Activated CD4-positive, alpha-beta T cell treated with anti-CD3 and anti-CD28 coated beads for 36 hours (primary cell): ENCODE results near the gene ACTN4. TPM values are rescaled to one million over a fixed set of nuclear protein-coding genes. Genes with fewer than 3 reads are reported as not detected.
"Not testable (repeated sequence)": the region's sequence is repeated elsewhere in the genome, so short reads cannot be mapped to it uniquely, and the experiment has no call there.

ENCODE experiments used
- ATAC-seq: fragments of 200-7000 bp; cut with Tn5 transposase; one replicate; pipeline ENCODE4 v1.10.0; 2021; ENCODE audit warnings: mild to moderate bottlenecking, moderate library complexity
- CTCF ChIA-PET: fragments of 350-600 bp; sonication (Branson Sonifier 250); formaldehyde crosslinking; loops from one replicate; lab custom pipeline; 2021; ENCODE audit warnings: antibody characterized with exemption; lab: Charles Lee
- POLR2A ChIA-PET: fragments of 350-600 bp; sonication (Branson Sonifier 250); formaldehyde crosslinking; loops from one replicate; lab custom pipeline; 2021; ENCODE audit warnings: antibody characterized with exemption, inconsistent platforms; lab: Charles Lee
- DNase-seq: peaks from one replicate; pipeline ENCODE4 v3.0.0-alpha.2; 2020
- H3K27ac Mint-ChIP-seq: one replicate; pipeline ENCODE4 v1.8.0; 2021; ENCODE audit warnings: mixed read lengths
- H3K27me3 Mint-ChIP-seq: one replicate; pipeline ENCODE4 v1.8.0; 2021; ENCODE audit warnings: mixed read lengths
- H3K36me3 Mint-ChIP-seq: one replicate; pipeline ENCODE4 v1.8.0; 2021; ENCODE audit warnings: low read depth, mixed read lengths
- H3K4me1 Mint-ChIP-seq: one replicate; pipeline ENCODE4 v1.8.0; 2021; ENCODE audit warnings: mixed read lengths
- H3K4me3 Mint-ChIP-seq: one replicate; pipeline ENCODE4 v1.8.0; 2021; ENCODE audit warnings: mild to moderate bottlenecking, moderate library complexity, mixed read lengths
- H3K9me3 Mint-ChIP-seq: one replicate; pipeline ENCODE4 v1.8.0; 2021; ENCODE audit warnings: low read depth, mixed read lengths
- intact Hi-C, 2 experiments: fragments of 100-400 bp; cut with DNase I in 1 of 2; cut with micrococcal nuclease in 1 of 2; formaldehyde crosslinking; loops; one replicate each; pipeline versions ENCODE4 v1.14.2 to v1.15.1; 2022 to 2024; cut with DNase I, micrococcal nuclease
- total RNA-seq, 2 experiments: library from RNA; stranded (reverse); gene quantifications; one replicate each; pipeline ENCODE4 v1.2.3, GENCODE V29; 2021

Gene ACTN4
- 100 to 1,000 TPM; 181 to 182 TPM for total RNA-seq

DNA sequence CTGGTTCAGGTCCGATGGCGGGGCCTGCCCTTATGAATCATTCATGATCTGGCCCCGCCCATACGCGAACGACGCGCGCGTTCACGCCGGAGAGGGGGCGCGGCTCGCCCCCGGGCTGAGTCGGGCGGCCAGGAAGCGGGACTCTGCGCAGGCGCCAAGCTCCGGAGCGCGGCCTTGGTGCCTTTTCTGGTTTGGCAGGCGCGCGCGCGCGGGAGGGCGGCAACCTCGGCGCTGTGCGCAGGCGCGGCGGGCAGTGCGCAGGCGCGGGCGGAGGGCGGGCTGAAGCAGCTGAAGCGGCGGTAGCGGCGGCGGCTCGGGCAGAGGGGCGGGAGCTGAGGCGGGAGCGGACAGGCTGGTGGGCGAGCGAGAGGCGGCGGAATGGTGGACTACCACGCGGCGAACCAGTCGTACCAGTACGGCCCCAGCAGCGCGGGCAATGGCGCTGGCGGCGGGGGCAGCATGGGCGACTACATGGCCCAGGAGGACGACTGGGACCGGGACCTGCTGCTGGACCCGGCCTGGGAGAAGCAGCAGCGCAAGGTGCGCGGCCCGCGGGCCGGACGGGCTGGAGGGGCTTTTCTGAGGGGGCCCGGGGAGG lies at the start of gene ACTN4:
Gene ACTN4 (plus strand): TSS at position 282 of the 598 bp plus-strand sequence. CDS start 97 bp downstream, at position 379.
- intact Hi-C loops, result loop anchor here (1.0 to 5.0 kb wide), 13 partner anchors 8 to 740 kb away; partner anchors contain the start of genes ECH1 (in 1 of the 2), EIF3K (in 1 of the 2), HNRNPL (in 1 of the 2) and MRPS12 (in 1 of the 2)
- Mint-ChIP-seq H3K4me3 (peak within 1 kb of the TSS; percentile 98), H3K36me3 (peaks cover 8% of the 10 kb centered on the region), H3K4me1 (peaks cover 39% of the 10 kb centered on the region), H3K9me3 (no peaks in the 10 kb centered on the region), H3K27ac (peak within 1 kb of the TSS; percentile 81), H3K27me3 (peaks cover 10% of the 10 kb centered on the region)
- ChIA-PET CTCF (interaction anchor here (0.5 to 2.5 kb wide), 13 partner anchors 9 to 462 kb away, joined by 3 to 12 read pairs (median 4); partner anchors contain the start of genes EIF3K, FAM98C, MRPS12 and SARS2), POLR2A (interaction anchor here (0.6 to 1.3 kb wide), 7 partner anchors 9 to 202 kb away, joined by 3 to 12 read pairs (median 5); partner anchors contain the start of gene EIF3K)
- ATAC-seq (peak; percentile 92), DNase-seq (peak; percentile 100)

- Mint-ChIP-seq H3K36me3 (peaks cover 41% of the 10 kb centered on the region), H3K4me1 (no peaks in the 10 kb centered on the region), H3K9me3 (no peaks in the 10 kb centered on the region), H3K4me3 (no peak overlapping the region), H3K27me3 (no peaks in the 10 kb centered on the region), H3K27ac (no peak overlapping the region)
- ChIA-PET CTCF (no interaction called here), POLR2A (no interaction called here)
- DNase-seq (no peak), ATAC-seq (no peak)
- intact Hi-C loops, result no loop called here
Measured at GRCh38 chr19:38599722-38600121, 47.7 kb upstream of the ACTN4 start.

- H3K4me3 Mint-ChIP-seq, DNase-seq, H3K27me3 Mint-ChIP-seq, CTCF ChIA-PET, intact Hi-C loops, POLR2A ChIA-PET, H3K4me1 Mint-ChIP-seq, H3K27ac Mint-ChIP-seq, H3K9me3 Mint-ChIP-seq, ATAC-seq: not testable (repeated sequence)
- peaks cover 31% of the 10 kb centered on the region for H3K36me3 Mint-ChIP-seq
Measured at GRCh38 chr19:38602856-38603255, 44.6 kb upstream of the ACTN4 start.

GRCh38 chr19:38606131-38606530 lies 41.3 kb upstream of the ACTN4 start:
- Mint-ChIP-seq H3K4me3 (no peak overlapping the region), H3K4me1 (no peaks in the 10 kb centered on the region), H3K36me3 (peaks cover 39% of the 10 kb centered on the region), H3K27me3 (no peaks in the 10 kb centered on the region), H3K27ac (no peak overlapping the region), H3K9me3 (no peaks in the 10 kb centered on the region)
- intact Hi-C loops, result no loop called here
- ChIA-PET POLR2A (no interaction called here), CTCF (no interaction called here)
- DNase-seq (no peak), ATAC-seq (no peak)

- ChIA-PET POLR2A (no interaction called here), CTCF (no interaction called here)
- Mint-ChIP-seq H3K4me1 (peaks cover 39% of the 10 kb centered on the region), H3K4me3 (no peak overlapping the region), H3K27me3 (no peaks in the 10 kb centered on the region), H3K9me3 (no peaks in the 10 kb centered on the region), H3K27ac (no peak overlapping the region), H3K36me3 (peaks cover 43% of the 10 kb centered on the region)
- ATAC-seq (no peak), DNase-seq (no peak)
- intact Hi-C loops, result no loop called here
Measured at GRCh38 chr19:38614289-38614688, 33.2 kb upstream of the ACTN4 start.

DNA sequence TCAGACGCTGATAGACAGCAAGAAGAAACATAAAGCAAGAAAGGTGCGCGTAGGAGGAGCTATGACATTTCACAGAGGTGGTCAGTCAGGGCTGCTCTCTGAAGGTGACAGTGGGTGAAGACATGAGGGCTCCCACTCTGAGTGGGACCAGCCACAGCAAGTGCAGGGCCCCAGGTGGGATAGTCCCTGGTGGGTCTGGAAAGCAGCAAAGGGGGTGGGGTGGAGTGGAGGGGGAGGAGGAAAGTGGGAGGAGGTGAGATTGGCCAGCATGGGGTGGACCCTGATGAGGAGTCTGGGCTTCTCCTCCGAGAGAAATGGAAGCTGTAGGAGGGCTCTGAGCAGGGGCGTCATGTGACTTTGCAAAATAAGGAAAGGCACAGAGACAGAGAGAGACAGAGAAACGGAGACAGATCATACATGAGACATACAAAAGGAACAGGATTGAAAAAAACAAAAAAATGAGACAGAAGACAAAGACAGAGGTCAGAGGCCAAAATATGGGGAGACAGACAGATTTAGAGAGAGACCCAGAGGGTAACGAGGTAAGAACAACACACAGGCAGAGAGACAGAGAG lies 32.4 kb upstream of the ACTN4 start:
- ChIA-PET CTCF (interaction anchor here (0.6 kb wide), 1 partner anchor 56 kb away, joined by 3 read pairs; no protein-coding TSS in a partner anchor), POLR2A (interaction anchor here (0.6 kb wide), 1 partner anchor 54 kb away, joined by 3 read pairs; no protein-coding TSS in a partner anchor)
- ATAC-seq (no peak), DNase-seq (no peak)
- H3K36me3 Mint-ChIP-seq, result peaks cover 40% of the 10 kb centered on the region
- peaks cover 45% of the 10 kb centered on the region for H3K4me1 Mint-ChIP-seq
- H3K27ac Mint-ChIP-seq, result peak overlapping the region; percentile 55
- intact Hi-C loops, result loop anchor here (5.0 kb wide), 3 partner anchors 198 to 228 kb away; partner anchors contain the start of genes FAM98C (in 1 of the 2), GGN (in 1 of the 2) and SPRED3 (in 1 of the 2)
- no peaks in the 10 kb centered on the region for H3K27me3 Mint-ChIP-seq
- H3K9me3 Mint-ChIP-seq, result no peaks in the 10 kb centered on the region
- peak overlapping the region; percentile 23 for H3K4me3 Mint-ChIP-seq

DNA sequence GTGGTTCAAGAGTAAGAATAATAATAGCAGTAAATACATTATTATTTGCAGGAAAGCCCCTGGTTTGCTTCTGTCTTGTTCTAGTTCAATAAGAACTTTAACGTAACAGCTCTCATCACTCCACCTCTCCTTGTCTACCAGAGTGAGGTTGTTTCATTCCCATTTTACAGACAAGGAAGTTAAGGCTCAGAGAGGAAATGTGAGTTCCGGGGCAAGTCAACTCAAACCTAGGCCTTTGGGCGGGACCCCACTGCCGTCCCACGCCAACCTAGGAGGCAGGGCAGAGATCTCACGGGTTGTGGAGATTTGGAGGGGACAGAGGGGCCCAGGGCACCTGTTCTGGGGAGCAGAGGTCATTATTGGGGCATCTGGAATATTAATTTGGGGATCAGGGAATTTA lies 31.2 kb upstream of the ACTN4 start:
- ATAC-seq (no peak), DNase-seq (no peak)
- ChIA-PET CTCF (interaction anchor here (0.7 kb wide), 1 partner anchor 18 kb away, joined by 3 read pairs; no protein-coding TSS in a partner anchor), POLR2A (no interaction called here)
- Mint-ChIP-seq H3K4me1 (peaks cover 49% of the 10 kb centered on the region), H3K36me3 (peaks cover 37% of the 10 kb centered on the region), H3K27me3 (no peaks in the 10 kb centered on the region), H3K9me3 (no peaks in the 10 kb centered on the region), H3K27ac (peak overlapping the region; percentile 99), H3K4me3 (peak overlapping the region; percentile 100)
- intact Hi-C loops, result loop anchor here (5.0 kb wide), 3 partner anchors 199 to 229 kb away; partner anchors contain the start of genes FAM98C (in 1 of the 2), GGN (in 1 of the 2) and SPRED3 (in 1 of the 2)

DNA sequence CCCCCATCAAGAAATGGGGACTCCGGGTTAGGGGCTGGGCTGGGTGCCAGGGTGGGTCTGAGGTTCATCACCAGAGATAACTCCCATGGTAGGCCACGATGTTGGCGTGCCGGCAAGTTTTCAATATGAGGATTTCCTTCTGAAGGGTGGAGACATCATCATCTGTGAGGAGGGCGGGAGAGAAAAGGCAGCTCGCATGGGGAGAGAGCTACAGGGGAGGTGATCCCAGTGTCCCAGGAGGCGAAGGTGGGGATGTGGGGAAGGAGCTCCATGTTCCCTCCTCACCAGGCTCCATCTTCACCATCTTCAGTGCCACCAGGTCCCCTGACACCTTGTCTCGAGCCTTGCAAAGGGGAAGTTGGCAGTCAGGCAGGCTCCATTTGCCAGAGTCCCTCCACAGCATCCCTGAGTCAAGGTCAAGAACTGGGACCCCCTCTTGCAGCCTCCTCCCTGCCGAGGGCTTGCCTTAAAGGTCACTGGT lies 30.1 kb upstream of the ACTN4 start:
- ChIA-PET POLR2A (no interaction called here), CTCF (interaction anchor here (0.7 to 3.6 kb wide), 3 partner anchors 17 to 102 kb away, joined by 4 to 31 read pairs (median 5); no protein-coding TSS in a partner anchor)
- Mint-ChIP-seq H3K4me3 (peak overlapping the region; percentile 100), H3K4me1 (peaks cover 51% of the 10 kb centered on the region), H3K27me3 (no peaks in the 10 kb centered on the region), H3K27ac (peak overlapping the region; percentile 99), H3K9me3 (no peaks in the 10 kb centered on the region), H3K36me3 (peaks cover 43% of the 10 kb centered on the region)
- ATAC-seq (no peak), DNase-seq (peak; percentile 53)
- intact Hi-C loops, result loop anchor here (1.0 to 5.0 kb wide), 4 partner anchors 200 to 383 kb away; partner anchors contain the start of genes FAM98C (in 1 of the 2), GGN (in 1 of the 2) and SPRED3 (in 1 of the 2)

DNA sequence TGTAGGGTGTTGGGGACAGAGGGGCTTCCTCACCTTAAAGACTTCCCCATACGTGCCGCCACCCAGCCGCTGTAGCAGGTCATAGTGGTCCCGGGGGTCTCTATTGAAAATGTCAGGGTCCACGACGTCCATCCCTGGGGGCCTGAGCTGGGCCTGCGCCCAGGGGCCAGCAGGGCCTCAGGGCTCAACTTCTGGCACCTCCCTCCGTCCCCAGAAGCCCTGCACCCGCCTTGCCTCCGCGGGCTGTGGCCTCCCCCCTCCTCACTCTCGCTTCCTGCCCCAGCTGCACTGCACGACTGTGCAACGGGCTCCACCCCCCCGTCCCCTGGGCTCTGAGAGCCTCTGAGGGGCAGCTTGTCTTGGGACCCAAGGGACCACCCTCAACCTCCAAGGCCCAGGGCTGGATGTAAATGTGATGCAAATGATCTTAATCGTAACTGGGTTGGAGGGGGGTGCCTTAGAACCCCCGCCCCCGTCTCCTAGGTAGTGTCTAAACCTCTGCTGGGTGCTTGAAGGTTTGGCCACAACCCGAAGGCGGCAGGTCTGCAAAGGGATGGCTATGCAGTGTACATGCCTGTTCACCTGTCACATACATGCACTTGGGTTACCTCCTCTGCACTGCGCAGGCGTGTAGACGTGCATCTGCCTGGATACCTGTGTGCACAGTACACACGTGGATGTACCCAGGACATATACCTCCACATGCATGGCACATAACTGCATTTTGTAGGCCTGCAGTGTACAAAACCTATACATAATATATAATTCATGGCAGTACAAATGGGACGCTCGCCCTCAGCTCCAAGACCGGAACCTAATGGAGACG lies 29.5 kb upstream of the ACTN4 start, which contains the start of gene MAP4K1:
Gene MAP4K1 (minus strand): TSS at position 190 of the 826 bp plus-strand sequence. CDS start 58 bp downstream, at position 132.
- Mint-ChIP-seq H3K36me3 (peaks cover 41% of the 10 kb centered on the region), H3K4me1 (peaks cover 49% of the 10 kb centered on the region), H3K9me3 (no peaks in the 10 kb centered on the region), H3K27me3 (no peaks in the 10 kb centered on the region), H3K4me3 (peak within 1 kb of the TSS; percentile 100), H3K27ac (peak within 1 kb of the TSS; percentile 99)
- ATAC-seq (peak; percentile 75), DNase-seq (peak; percentile 86)
- intact Hi-C loops, result loop anchor here (1.0 to 5.0 kb wide), 14 partner anchors 29 to 773 kb away; partner anchors contain the start of genes FAM98C (in 2 of the 2), ACTN4 (in 1 of the 2), GGN (in 1 of the 2) and MED29 (in 1 of the 2)
- ChIA-PET POLR2A (interaction anchor here (0.9 to 1.4 kb wide), 7 partner anchors 17 to 231 kb away, joined by 3 to 12 read pairs (median 4); partner anchors contain the start of genes ACTN4 and FAM98C), CTCF (interaction anchor here (0.7 to 3.6 kb wide), 14 partner anchors 12 to 251 kb away, joined by 3 to 31 read pairs (median 4); partner anchors contain the start of genes ACTN4 and FAM98C)
